KOPT-K1 (cell line): Measurements from ENCODE around the gene ZFPL1.

Experiments used
- H3K27ac ChIP-seq: fragments of 200-600 bp; sonication (generic); 2 replicates; pipeline ENCODE4 v1.5.1; 2016; ENCODE audit warnings: antibody characterized with exemption, mild to moderate bottlenecking, low read depth, low read length; ENCODE audit not compliant: poor library complexity, severe bottlenecking
- H3K36me3 ChIP-seq: fragments of 200-600 bp; sonication (generic); 2 replicates; pipeline ENCODE4 v1.5.1; 2017; ENCODE audit warnings: antibody characterized with exemption, mild to moderate bottlenecking, low read length, moderate library complexity; ENCODE audit not compliant: insufficient read depth
- H3K9me3 ChIP-seq: fragments of 200-600 bp; sonication (generic); 2 replicates; pipeline ENCODE4 v1.5.1; 2017; ENCODE audit warnings: antibody characterized with exemption, low read length, mild to moderate bottlenecking; ENCODE audit not compliant: insufficient read depth, poor library complexity, severe bottlenecking

The ZFPL1 gene

GRCh38 chr11:65083834-65084597 lies at the start of gene ZFPL1, which contains the start of gene CDCA5:
Gene ZFPL1 (plus strand): TSS chr11:65084222. CDS start chr11:65084699, 477 bp downstream.
Gene CDCA5 (minus strand): TSS chr11:65084040. CDS start chr11:65083978, 62 bp downstream.
- Histone ChIP-seq H3K9me3 (no peaks in the 10 kb centered on the region), H3K36me3 (peaks cover 80% of the 10 kb centered on the region), H3K27ac (peak within 1 kb of the TSS; percentile 97)

- peaks cover 45% of the 10 kb centered on the region for H3K36me3 ChIP-seq
- H3K9me3 ChIP-seq, result no peaks in the 10 kb centered on the region
- no peak overlapping the region for H3K27ac ChIP-seq
Observed at GRCh38 chr11:65034423-65034822, 49.6 kb upstream of the ZFPL1 start.

GRCh38 chr11:65035579-65035978 lies 48.4 kb upstream of the ZFPL1 start:
- H3K36me3 ChIP-seq, result peaks cover 45% of the 10 kb centered on the region
- H3K27ac ChIP-seq, result no peak overlapping the region
- H3K9me3 ChIP-seq, result no peaks in the 10 kb centered on the region

- Histone ChIP-seq H3K9me3 (no peaks in the 10 kb centered on the region), H3K36me3 (peaks cover 45% of the 10 kb centered on the region), H3K27ac (no peak overlapping the region)
Observed at GRCh38 chr11:65036931-65037330, 47.1 kb upstream of the ZFPL1 start.

GRCh38 chr11:65040520-65040846 lies 43.5 kb upstream of the ZFPL1 start:
- H3K9me3 ChIP-seq, result no peaks in the 10 kb centered on the region
- H3K27ac ChIP-seq, result peak overlapping the region; percentile 85
- peaks cover 54% of the 10 kb centered on the region for H3K36me3 ChIP-seq

GRCh38 chr11:65040847-65041622 lies 43.0 kb upstream of the ZFPL1 start, which contains the start of gene SAC3D1:
Gene SAC3D1 (plus strand): TSS chr11:65041210. CDS start chr11:65041293, 83 bp downstream.
- peak within 1 kb of the TSS; percentile 85 for H3K27ac ChIP-seq
- peaks cover 54% of the 10 kb centered on the region for H3K36me3 ChIP-seq
- no peaks in the 10 kb centered on the region for H3K9me3 ChIP-seq

- Histone ChIP-seq H3K27ac (no peak overlapping the region), H3K36me3 (peaks cover 54% of the 10 kb centered on the region), H3K9me3 (no peaks in the 10 kb centered on the region)
Observed at GRCh38 chr11:65042891-65043290, 41.1 kb upstream of the ZFPL1 start.

- H3K36me3 ChIP-seq, result peaks cover 47% of the 10 kb centered on the region
- no peaks in the 10 kb centered on the region for H3K9me3 ChIP-seq
- no peak overlapping the region for H3K27ac ChIP-seq
Observed at GRCh38 chr11:65043881-65044501, 40.0 kb upstream of the ZFPL1 start.

- Histone ChIP-seq H3K36me3 (peaks cover 47% of the 10 kb centered on the region), H3K27ac (no peak overlapping the region), H3K9me3 (no peaks in the 10 kb centered on the region)
Observed at GRCh38 chr11:65045061-65045460, 39.0 kb upstream of the ZFPL1 start.

- peaks cover 47% of the 10 kb centered on the region for H3K36me3 ChIP-seq
- no peak overlapping the region for H3K27ac ChIP-seq
- no peaks in the 10 kb centered on the region for H3K9me3 ChIP-seq
Observed at GRCh38 chr11:65045728-65046127, 38.3 kb upstream of the ZFPL1 start.

- Histone ChIP-seq H3K36me3 (peaks cover 43% of the 10 kb centered on the region), H3K27ac (no peak overlapping the region), H3K9me3 (no peaks in the 10 kb centered on the region)
Observed at GRCh38 chr11:65047581-65048422, 36.2 kb upstream of the ZFPL1 start.

- H3K27ac ChIP-seq, result no peak overlapping the region
- no peaks in the 10 kb centered on the region for H3K9me3 ChIP-seq
- peaks cover 9% of the 10 kb centered on the region; the same call in 1 of the 2 replicates for H3K36me3 ChIP-seq
Observed at GRCh38 chr11:65051398-65051858, 32.6 kb upstream of the ZFPL1 start.

GRCh38 chr11:65053827-65054508 lies 30.1 kb upstream of the ZFPL1 start:
- no peaks in the 10 kb centered on the region for H3K9me3 ChIP-seq
- H3K36me3 ChIP-seq, result no peaks in the 10 kb centered on the region
- no peak overlapping the region for H3K27ac ChIP-seq

GRCh38 chr11:65055538-65055937 lies 28.5 kb upstream of the ZFPL1 start:
- Histone ChIP-seq H3K9me3 (no peaks in the 10 kb centered on the region), H3K27ac (no peak overlapping the region), H3K36me3 (no peaks in the 10 kb centered on the region)
